ENCODE results near the gene NELL2.
"Not testable (repeated sequence)": the region's sequence is repeated elsewhere in the genome, so short reads cannot be mapped to it uniquely, and the experiment has no call there.

The NELL2 gene

DNA sequence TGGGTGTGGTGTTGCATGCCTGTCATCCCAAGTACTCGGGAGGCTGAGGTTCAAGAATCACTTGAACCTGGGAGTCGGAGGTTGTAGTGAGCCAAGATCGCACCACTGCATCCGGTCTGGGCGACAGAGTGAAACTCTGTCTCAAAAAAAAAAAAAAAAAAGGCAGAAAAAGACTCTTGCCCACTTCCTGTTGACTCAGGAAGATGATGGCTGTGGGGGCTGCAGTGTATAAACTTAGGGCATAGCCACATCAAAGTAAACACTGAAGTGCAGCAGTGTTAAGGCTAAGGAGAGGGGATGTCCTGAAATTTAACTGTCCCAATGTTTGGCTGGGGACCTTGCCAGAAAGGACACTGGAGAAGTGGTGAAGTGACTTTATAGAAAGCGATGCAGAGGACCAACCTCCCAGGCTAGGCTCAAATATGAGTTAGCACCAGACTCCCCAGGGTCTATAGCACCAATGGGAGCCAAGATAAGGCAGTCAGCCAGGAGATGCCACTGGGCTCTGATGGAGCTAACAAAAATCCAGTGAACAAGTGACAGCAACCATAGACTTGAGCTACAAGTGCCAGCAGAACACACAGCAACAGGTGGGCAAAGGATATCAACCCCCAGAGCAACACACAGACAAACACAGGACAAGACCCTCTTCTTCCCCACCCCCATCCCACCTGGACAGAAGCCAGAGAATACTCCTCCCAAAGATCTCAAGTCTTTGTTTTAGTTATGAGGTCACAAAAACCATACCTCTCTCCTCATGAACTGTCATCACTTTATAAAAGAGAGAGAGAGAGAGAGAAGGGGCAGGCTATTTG is 28.0 kb downstream of the NELL2 start:
- DNase-seq (ENCODE audit: low read depth) = peak; percentile 27

DNA sequence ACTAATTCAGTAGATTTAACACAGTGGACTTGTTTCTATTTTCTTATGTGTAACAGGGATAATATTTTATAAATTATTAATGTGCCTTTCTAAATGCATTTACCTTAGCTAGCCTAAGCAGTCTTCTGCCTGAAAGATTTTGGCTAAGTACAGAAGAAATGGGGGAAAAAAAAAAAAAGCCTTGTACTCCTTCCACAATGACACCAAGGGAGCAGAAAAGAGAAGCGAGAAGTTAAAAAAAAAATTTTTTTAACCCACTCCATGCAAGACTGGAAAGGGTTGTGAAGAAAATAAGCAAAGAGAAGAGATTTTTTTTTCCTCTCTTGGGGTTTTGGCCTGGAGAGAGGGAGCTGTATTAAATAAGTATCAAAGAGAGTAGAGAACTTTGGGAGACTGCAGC is 28.7 kb downstream of the NELL2 start:
- DNase-seq (ENCODE audit: low read depth) = no peak

DNA sequence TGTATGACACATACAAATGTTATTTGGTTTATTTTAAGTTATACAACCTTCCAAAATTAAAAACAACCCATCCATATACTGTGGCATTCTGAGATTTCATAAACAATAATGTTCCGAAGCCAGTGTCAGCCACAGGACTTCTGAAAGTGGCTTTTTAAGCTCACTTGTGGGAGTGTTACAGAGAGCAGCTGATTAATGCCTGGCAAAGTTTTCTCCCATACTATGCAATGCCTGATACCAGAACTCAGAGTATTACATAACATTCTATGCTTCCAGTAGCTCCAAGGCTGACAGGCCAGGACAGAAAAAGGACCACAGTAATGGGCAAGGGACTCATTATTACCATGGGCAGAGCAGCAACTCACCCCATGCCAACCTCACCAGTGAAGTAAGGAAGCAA is 29.3 kb downstream of the NELL2 start:
- no peak for DNase-seq (ENCODE audit: low read depth)

DNA sequence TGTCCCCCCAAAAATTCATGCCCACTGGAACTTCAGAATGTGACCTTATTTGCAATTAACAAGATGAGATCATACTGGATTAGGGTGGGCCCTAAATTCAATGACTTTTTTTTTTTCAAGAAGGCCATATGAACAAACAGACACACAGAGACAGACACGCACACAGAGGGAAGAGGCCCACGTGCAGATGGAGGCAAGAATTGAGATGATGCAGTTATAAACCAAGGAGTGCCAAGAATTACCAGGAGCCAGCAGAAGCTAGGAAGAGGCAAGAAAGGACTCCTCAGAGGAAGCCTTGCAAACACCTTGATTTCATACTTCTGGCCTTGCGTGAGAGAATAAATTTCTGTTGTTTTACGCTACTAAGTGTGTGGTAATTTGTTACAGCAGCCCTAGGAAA is 33.4 kb downstream of the NELL2 start:
- DNase-seq (ENCODE audit: low read depth) = no peak

DNA sequence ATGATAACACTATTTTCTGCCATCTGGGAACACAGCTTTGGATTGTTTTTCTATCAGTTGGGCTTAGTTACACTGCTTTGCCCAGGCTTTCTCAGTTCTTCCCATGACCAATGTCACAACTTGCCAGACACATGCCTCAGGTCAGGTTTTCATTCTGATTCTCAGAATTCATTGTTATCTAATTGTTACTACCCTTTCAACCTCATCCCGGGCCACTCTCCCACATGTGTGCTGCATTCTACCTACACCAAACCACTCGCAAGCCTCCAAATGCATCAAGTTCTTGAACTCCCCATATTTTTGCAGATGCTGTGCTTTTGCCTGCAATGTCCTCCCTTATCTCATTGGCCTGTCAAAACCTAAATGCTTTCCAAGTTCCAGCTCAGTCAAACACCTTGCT is 36.3 kb downstream of the NELL2 start:
- no peak for DNase-seq (ENCODE audit: low read depth)

DNA sequence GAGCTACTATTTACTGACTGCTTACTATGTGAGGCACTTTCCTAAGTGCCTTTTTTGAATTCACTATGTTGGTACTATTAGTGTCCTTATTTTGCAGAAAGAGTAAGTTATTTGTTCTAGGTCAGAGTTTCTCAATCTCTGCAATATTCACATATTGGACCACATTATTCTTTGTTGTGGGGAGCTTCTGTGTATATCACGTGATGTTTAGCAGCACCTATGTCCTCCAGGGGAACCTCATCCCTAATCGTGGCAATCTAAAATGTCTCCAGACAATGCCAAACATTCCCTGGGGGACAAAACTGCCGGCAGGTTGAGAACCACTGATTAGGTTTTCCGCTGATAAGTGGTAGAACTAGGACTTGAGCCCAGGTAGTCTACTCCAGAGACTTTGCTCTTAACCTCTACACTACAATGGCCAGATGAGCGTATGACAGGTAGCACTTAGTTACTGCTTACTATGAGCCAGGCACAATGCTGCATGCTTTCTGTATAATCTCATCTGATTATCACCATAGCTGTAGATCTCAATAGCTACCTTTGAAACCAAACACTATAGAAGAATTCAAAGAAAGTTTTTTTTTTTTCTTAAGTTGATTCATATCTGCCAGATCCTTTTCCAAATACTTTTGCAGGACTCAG is 38.9 kb downstream of the NELL2 start:
- DNase-seq (ENCODE audit: low read depth) = no peak

DNA sequence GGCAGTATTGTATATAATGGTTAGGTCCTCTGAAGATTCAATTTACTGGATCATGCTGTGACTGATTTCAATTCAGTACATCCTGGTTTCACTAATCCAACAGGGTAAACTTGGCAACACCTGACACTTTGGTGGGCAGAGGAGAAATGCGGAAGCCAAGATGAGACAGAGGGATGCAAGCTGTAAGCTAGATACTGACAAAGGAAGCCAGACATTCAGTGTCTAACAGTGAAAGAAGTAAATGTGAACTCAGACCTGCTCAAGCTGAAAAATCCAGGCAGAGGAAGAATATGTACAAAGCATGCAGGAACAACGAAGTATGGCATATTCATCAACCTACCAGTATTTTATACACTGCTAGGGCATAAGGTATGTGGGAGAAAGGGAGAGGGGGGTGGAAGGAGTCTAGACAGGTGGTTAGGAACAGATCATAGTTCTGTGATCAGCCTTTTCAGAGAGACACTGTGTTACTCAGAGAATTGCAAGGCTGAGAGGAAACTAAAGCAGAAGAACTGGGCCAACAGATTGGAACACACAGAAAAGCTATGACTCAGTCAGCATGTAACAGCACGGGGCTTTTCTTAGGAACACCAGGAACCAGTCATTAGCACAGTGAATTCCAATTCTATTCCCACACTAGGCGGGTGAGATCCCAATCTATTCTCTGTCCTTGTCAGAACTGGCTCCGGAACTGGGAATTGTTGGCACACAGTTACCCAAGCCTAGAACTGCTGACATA is 40.3 kb downstream of the NELL2 start:
- DNase-seq (ENCODE audit: low read depth) = no peak

DNA sequence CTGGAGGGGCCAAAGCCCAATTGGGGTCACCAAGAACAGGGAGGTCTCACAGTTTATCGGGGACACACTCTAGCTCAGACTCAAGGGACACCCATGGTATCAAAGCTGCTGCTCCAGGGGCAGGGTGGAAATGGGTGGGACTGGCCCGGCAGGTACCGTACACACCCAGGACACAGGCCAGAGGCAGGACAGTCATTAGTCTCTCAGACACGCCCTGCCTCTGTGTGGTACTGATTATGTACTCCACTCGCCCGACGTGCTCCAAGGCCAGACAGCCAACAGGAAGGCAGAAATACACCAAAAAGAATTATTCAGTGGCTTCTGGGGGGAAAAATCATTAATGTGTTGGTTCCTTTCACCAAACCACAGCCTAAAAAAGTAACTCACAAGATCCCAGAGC is 41.1 kb downstream of the NELL2 start:
- not testable (repeated sequence) for DNase-seq (ENCODE audit: low read depth)

DNA sequence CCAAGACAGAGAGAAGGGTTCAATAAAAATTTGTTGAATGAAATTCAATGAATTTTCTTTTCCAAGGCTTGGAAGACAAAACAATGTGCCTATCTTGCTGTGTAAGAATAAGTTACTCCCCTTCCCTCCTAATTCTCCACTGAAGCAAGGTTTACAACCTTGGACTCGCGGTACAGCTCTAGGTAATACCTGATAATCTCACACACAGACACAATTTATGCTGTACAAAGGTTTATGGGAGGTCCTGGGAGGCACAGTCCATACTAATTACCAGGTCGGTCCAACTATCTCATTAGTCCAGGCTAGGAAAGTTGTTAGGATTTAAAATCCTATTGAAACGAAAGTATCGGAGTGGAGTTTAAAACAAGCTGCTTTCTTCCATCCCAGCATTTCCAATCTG is 42.6 kb downstream of the NELL2 start:
- DNase-seq (ENCODE audit: low read depth) = no peak

DNA sequence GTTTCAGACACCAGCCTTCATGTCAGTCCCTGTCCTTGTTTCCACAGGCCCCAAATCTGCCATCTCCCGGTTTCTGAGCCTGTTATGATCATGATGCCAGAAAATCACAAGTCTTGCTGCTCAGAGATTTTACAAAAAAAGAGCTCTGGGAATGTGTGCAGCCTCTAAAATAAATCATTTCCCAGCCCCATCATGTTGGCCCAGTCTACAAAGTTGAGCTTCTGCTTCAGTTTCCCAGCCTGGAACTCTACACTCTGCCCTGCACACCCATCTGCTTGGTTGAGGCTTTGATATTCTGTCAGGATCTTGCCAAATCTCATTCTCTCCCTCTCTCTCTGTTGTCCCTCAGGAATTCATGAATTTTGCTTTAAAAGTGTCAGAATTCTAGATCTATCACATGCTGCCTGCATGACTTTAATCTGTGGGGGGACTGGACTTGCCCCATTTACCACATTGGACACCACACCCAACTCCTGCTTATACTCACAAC is 45.5 kb downstream of the NELL2 start:
- no peak for DNase-seq (ENCODE audit: low read depth)

DNA sequence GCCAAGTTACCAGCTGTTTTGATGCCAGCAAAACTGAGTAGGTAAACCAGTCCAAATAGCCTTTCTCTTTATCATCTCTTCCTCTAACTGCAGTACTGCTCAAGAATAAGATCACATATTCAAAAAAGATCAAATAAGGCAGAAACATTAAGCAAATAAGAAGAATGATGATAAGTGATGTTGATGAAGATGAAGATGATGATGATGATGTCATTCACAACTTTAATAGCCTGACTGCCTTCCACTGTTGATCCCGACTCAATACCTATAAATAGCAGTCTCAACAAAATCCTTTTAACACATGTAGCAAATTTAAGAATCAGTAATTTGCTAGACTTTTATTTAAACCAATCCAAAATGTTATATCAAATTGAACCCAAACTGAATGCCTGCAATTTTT is 47.1 kb downstream of the NELL2 start:
- DNase-seq (ENCODE audit: low read depth) = no peak

DNA sequence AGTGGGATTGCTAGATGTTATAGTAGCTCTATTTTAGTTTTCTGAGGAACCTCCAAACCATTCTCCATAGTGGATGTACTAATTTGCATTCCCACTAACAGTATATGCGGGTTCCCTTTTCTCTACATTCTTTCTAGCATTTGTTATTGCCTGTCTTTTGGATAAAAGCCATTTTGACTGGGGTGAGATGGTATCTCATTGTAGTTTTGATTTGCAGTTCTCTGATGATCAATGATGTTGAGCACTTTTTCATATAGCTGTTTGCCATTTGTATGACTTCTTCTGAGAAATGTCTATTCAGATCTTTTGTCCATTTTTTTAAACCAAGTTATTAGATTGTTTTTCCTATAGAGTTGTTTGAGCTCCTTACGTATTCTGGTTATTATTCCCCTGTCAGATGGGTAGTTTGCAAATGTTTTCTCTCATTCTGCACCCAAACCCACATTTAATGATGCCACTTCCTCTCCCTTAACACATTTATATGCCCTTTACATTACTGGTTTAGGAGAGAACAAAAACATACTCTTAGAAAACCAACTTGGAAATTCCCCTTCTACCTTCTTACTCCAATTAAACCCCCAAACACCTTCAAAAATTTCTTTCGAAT is 48.2 kb downstream of the NELL2 start:
- no peak for DNase-seq (ENCODE audit: low read depth)

DNA sequence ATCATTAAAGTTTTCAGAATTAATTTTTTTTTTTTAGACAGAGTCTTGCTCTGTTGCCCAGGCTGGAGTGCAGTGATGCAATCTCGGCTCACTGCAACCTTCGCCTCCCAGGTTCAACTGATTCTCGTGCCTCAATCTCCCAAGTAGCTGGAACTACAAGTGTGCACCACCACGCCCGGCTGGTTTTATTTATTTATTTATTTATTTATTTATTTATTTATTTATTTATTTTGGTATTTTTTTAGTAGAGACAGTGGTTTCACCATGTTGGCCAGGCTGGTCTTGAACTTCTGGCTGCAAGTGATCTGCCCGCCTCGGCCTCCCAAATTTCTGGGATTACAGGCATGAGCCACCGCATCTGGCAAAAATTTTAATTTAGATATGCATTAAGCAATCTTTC is 54.4 kb downstream of the NELL2 start:
- DNase-seq (ENCODE audit: low read depth) = not testable (repeated sequence)

DNA sequence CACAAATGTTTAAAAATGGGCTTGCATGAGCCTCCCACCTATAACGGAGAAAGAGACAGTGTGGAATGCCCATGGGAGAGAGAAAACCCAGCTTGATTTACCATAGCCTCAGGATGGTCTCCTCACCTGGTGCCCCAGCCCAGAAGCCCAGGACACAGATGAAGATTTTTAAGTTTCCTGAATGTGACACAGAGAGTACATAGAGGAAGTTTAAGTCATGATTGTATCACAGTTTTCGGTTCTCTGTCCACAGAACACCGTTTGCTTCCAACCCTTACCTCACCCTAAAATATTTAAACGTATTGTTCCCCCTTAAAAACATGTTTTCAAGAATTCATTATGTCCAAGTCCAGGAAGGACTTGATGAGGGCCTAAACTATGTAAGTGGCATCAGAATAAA is 56.2 kb downstream of the NELL2 start:
- DNase-seq (ENCODE audit: low read depth) = no peak

DNA sequence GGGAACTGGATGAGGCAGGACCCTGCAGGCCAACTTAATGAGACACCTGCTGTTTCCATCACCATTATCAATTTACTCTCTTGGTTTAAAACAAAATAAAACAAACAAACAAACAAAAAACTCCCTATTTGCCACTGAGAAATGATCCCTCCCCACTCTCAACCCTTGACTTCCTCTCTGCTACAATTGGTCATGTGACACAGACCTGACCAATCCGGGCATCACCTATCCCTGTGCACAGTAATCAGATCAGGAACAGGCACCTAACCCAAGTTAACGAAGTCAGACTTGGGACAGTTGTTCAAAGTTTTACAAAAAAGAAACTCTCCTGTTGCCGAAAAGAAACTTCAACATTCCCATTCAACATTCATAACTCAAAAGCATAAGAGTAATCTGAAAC is 58.4 kb downstream of the NELL2 start:
- no peak for DNase-seq (ENCODE audit: low read depth)

DNA sequence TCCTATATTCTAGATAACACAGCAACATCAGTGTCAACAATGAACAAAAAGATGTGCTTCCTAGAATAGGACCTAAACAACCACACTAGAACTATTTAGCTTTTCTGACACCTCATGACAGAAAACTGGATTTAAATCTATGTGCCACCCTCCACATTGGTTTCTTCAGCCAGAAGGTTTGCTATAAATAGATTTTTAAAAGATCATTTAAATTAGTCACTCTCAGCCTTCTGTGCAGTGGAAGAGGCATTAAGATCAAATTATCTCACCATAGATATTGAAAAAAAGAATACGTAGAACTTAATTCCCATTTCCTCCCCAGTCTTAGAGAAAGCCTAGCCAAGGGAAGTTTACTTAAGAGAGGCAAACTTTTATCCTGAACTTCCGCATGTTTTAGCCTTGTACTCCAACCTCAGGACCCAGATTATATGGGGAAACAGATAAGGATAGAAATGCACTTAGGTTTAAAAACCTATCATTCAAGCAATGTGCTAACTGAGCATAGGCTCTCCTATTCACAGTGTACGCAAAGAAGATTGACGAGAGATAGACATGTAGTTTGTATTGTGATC is 59.6 kb downstream of the NELL2 start:
- no peak for DNase-seq (ENCODE audit: low read depth)

DNA sequence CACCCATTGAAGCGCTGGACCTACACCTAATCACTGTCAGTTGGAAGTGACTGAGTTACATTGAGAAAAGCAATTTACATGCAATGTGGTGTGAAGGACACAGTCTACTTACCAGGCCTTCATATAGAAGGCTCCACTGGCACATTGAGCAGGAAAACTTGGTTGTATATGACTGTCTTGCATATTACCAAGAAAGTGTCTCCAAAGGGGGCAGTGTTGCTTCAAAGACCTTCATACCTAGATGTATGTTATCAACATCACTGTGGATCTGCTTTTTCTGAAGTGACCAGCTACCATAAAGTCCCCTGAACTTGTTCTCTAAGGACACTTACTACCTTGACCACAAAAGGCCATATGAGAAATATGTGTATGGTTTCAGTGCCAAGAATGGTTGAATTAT is 64.1 kb downstream of the NELL2 start:
- DNase-seq (ENCODE audit: low read depth) = peak; percentile 33

DNA sequence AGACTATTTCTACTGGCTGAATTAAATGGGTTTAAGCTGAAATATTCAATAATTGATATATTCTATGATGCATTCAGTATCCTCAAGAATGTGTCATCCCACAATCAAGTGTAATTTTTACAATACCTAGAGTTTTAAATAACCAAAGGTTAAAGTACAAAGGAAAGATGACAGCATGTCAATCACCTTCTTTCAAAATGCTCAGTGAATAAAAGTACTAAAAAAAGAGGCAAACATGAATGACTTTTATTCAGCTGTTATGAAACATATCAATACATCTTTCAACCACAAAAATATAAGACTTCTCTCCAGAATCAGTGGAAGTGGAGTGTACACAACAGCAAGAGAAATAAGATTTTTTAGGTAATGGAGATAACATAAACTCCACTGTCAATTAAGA is 72.0 kb downstream of the NELL2 start:
- no peak for DNase-seq (ENCODE audit: low read depth)

DNA sequence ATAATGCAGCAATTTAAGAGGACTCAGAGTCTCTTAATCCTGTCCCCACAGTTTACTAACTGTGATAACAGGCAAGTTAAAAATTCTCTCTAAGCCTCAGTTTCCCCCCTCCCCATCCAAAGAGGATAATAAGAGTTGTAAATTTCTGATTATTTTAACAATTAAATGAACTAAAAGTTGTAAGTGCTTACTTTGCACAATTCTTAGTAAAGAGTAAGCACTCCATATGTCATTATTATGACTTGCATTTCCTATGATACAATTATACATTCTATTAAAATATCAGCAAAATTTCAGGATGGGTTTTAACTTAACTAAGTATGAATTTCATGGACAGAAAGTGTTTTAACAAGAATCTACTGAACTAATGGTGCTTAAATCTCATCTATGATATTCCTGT is 80.1 kb downstream of the NELL2 start:
- DNase-seq (ENCODE audit: low read depth) = no peak

DNA sequence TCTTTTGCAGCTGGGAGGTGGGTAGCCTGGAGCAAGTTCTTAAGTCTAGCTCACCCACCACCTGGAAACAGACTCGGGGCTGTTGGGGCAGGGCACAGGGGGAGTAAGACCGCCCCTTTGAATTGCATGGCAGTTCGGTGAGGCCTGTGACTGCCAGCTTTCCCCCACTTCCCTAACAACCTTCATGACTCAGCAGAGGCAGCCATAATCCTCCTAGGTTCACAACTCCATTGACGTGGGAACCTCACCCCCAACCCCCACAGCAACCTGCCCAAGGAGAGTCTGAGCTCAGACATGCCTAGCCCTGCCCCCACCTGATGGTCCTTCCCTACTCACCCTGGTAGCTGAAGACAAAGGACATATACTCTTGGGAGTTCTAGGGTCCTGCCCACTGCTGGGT is 87.4 kb downstream of the NELL2 start:
- no peak for DNase-seq (ENCODE audit: low read depth)

DNA sequence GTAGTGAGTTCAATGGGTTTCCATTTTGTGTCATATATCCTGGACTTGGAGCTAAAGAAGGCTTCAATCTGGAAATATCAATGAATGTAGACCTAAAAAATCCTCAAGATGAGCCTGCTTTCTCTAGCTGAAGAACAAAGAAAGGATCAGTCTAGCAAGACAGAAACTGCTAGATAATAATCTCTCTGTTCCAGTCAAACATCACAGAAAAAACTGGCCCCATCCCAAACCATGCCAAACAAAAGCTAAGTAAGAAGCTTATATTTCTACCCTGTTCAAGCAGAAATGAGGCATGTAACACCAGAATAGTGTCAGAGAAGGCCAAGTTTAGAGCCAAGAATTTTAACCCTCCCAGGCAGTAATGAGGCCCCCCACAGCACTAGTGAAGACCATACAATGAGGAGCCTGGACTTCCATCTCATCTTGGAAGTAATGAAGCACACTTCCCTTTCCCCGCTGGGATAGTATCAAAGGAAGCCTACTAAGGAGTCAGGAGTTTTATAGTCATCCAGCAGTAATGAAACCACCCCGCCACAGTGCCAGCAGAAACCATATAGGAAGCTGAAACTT is 95.8 kb downstream of the NELL2 start:
- DNase-seq (ENCODE audit: low read depth) = no peak

DNA sequence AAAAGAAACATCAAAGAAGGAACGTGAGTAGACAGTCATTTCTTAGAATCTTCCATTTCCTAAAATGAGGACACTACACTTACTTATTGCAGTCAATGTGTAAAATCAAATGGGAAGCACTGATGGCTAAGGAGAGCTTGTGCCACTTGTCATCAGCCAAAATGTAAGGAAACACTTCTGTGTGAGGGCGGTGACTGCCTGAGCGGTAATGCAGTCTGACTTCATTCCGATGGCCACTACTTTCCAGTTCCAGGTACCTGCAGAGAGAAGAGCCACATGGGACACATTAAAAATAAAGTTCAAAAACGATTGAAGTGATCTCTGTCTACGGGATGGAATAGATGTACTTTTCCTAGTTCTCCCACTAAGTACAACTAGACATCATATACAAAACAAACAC is 96.3 kb downstream of the NELL2 start:
- DNase-seq (ENCODE audit: low read depth) = no peak
